Thyroid gland (tissue), 4 donors: ENCODE measurements around the gene NR2C2AP.

Experiments
- POLR2A ChIP-seq, 2 donors: fragments of 450-650 bp; IDR thresholded peaks; one replicate each; pipeline ENCODE4 v1.6.1; 2017; ENCODE audit warnings: antibody characterized with exemption in 2 of 2, mild to moderate bottlenecking in 2 of 2, moderate library complexity in 1 of 2
- TF ChIP-seq, protein P1 (sequence below), 6 experiments: fragments of 200-600 bp in 3 of 6; fragments of 450-650 bp in 3 of 6; sonication (generic) in 3 of 6; IDR thresholded peaks; one replicate each; pipeline ENCODE4 v1.5.1; 2016 to 2019; ENCODE audit warnings: antibody characterized with exemption in 6 of 6, mild to moderate bottlenecking in 2 of 6, inconsistent platforms in 1 of 6, moderate library complexity in 1 of 6

DNA sequence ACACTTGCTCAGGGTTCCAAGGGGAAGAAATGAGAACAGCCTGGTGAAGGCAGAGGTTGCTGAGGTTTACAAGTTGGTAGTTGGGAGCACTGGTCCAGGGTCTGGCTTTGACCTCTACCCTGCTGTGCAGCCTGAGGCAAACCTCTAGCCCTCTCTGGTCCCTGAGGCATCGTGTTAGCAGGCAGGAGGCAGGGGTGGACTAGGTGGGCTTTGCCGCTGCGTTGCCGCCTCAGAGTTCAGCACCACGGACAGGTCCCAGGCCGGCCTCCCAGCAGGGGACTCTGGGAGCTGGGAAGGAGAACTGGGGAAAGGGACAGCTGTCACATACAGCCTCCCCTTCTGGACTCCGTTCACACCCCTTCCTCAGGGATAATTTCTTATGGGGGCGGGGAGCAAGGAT, 11.7 kb upstream of the NR2C2AP start:
- TF ChIP-seq, protein P1, sequence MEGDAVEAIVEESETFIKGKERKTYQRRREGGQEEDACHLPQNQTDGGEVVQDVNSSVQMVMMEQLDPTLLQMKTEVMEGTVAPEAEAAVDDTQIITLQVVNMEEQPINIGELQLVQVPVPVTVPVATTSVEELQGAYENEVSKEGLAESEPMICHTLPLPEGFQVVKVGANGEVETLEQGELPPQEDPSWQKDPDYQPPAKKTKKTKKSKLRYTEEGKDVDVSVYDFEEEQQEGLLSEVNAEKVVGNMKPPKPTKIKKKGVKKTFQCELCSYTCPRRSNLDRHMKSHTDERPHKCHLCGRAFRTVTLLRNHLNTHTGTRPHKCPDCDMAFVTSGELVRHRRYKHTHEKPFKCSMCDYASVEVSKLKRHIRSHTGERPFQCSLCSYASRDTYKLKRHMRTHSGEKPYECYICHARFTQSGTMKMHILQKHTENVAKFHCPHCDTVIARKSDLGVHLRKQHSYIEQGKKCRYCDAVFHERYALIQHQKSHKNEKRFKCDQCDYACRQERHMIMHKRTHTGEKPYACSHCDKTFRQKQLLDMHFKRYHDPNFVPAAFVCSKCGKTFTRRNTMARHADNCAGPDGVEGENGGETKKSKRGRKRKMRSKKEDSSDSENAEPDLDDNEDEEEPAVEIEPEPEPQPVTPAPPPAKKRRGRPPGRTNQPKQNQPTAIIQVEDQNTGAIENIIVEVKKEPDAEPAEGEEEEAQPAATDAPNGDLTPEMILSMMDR (IDR thresholded peaks at IDR 0.05), result no peak
- TF ChIP-seq POLR2A (IDR thresholded peaks at IDR 0.05), result no peak
